Liver (tissue), 9 donors: ENCODE measurements around the gene CRABP2. TPM values are rescaled to one million over a fixed set of nuclear protein-coding genes. Genes with fewer than 3 reads are reported as not detected.

Experiments
- DNase-seq: peaks from one replicate; pipeline ENCODE4 v3.0.0-alpha.2; 2017; ENCODE audit warnings: low spot score
- H3K27ac ChIP-seq, 2 donors: one replicate each; pipeline ENCODE4 v1.7.0; 2013; ENCODE audit warnings: inconsistent platforms in 2 of 2, low read length in 2 of 2, control low read depth in 1 of 2, low read depth in 1 of 2, mild to moderate bottlenecking in 1 of 2
- H3K27me3 ChIP-seq, 4 donors: one replicate each; pipeline versions ENCODE4 v1.6.1 to v1.7.0; 2013; ENCODE audit warnings: low read length in 3 of 4, inconsistent platforms in 1 of 4, mild to moderate bottlenecking in 1 of 4, moderate library complexity in 1 of 4; ENCODE audit not compliant: control insufficient read depth in 4 of 4, insufficient read depth in 4 of 4
- H3K36me3 ChIP-seq, 4 donors: one replicate each; pipeline versions ENCODE4 v1.6.1 to v1.7.0; 2013; ENCODE audit warnings: low read length in 3 of 4, mild to moderate bottlenecking in 3 of 4, low read depth in 1 of 4, moderate library complexity in 1 of 4; ENCODE audit not compliant: control insufficient read depth in 4 of 4, insufficient read depth in 3 of 4
- H3K4me1 ChIP-seq, 4 donors: one replicate each; pipeline versions ENCODE4 v1.6.1 to v1.7.0; 2013; ENCODE audit warnings: low read length in 3 of 4, mild to moderate bottlenecking in 3 of 4, moderate library complexity in 1 of 4; ENCODE audit not compliant: control insufficient read depth in 4 of 4, insufficient read depth in 4 of 4
- H3K4me3 ChIP-seq, 3 donors: one replicate each; pipeline versions ENCODE4 v1.6.1 to v1.7.0; 2013; ENCODE audit warnings: low read length in 3 of 3, control low read depth in 1 of 3, low read depth in 1 of 3, mild to moderate bottlenecking in 1 of 3
- H3K9ac ChIP-seq, 2 donors: one replicate each; pipeline ENCODE4 v1.7.0; 2013; ENCODE audit warnings: low read length in 2 of 2, mild to moderate bottlenecking in 2 of 2, moderate library complexity in 2 of 2, control low read depth in 1 of 2, low read depth in 1 of 2
- H3K9me3 ChIP-seq, 4 donors: one replicate each; pipeline versions ENCODE4 v1.6.1 to v1.7.0; 2013; ENCODE audit warnings: low read length in 3 of 4; ENCODE audit not compliant: control insufficient read depth in 4 of 4
- EGR1 ChIP-seq, 2 donors: IDR thresholded peaks; 2 replicates each; pipeline ENCODE4 v1.6.1; 2016 to 2018; ENCODE audit warnings: antibody characterized with exemption in 2 of 2, low read depth in 2 of 2
- FOXA1 ChIP-seq: IDR thresholded peaks from 2 replicates; pipeline ENCODE4 v1.6.1; 2016; ENCODE audit warnings: antibody characterized with exemption
- FOXA2 ChIP-seq: IDR thresholded peaks from 2 replicates; pipeline ENCODE4 v1.6.1; 2016; ENCODE audit warnings: antibody characterized with exemption
- GABPA ChIP-seq, 2 donors: IDR thresholded peaks in 1 of 2; conservative IDR thresholded peaks in 1 of 2; 2 replicates each; pipeline ENCODE4 v1.6.1; 2016; ENCODE audit warnings: antibody characterized with exemption in 2 of 2, mild to moderate bottlenecking in 1 of 2, moderate library complexity in 1 of 2
- HNF4A ChIP-seq, 2 donors: conservative IDR thresholded peaks; 2 replicates each; pipeline ENCODE4 v1.6.1; 2016; ENCODE audit warnings: antibody characterized with exemption in 2 of 2, mild to moderate bottlenecking in 2 of 2
- HNF4G ChIP-seq: IDR thresholded peaks from 2 replicates; pipeline ENCODE4 v1.6.1; 2016; ENCODE audit warnings: antibody characterized with exemption
- JUND ChIP-seq, 2 donors: IDR thresholded peaks; 2 replicates each; pipeline ENCODE4 v1.6.1; 2016; ENCODE audit warnings: antibody characterized with exemption in 2 of 2
- NR2F2 ChIP-seq: IDR thresholded peaks from 2 replicates; pipeline ENCODE4 v1.6.1; 2016; ENCODE audit warnings: antibody characterized with exemption
- RAD21 ChIP-seq, 2 donors: IDR thresholded peaks; 2 replicates each; pipeline ENCODE4 v1.6.1; 2016; ENCODE audit warnings: antibody characterized with exemption in 2 of 2, mild to moderate bottlenecking in 2 of 2
- RXRA ChIP-seq, 2 donors: IDR thresholded peaks; 2 replicates each; pipeline ENCODE4 v1.6.1; 2017 to 2018; ENCODE audit warnings: antibody characterized with exemption in 2 of 2, mild to moderate bottlenecking in 1 of 2
- SP1 ChIP-seq: IDR thresholded peaks from 2 replicates; pipeline ENCODE4 v1.6.1; 2018; ENCODE audit warnings: antibody characterized with exemption, mild to moderate bottlenecking
- TAF1 ChIP-seq: conservative IDR thresholded peaks from 2 replicates; pipeline ENCODE4 v1.6.1; 2016; ENCODE audit warnings: antibody characterized with exemption, mild to moderate bottlenecking
- YY1 ChIP-seq: IDR thresholded peaks from 2 replicates; pipeline ENCODE4 v1.6.1; 2016; ENCODE audit warnings: antibody characterized with exemption, mild to moderate bottlenecking
- WGBS: extraction: QIAGEN DNeasy Blood & Tissue Kit; methylation state at CpG from one replicate; pipeline ENCODE4 v1.1.7; 2013; 5-methylcytosine and 5-hydroxymethylcytosine counted together
- polyA plus RNA-seq, 2 donors: library from polyadenylated mRNA; stranded (reverse) in 1 of 2; unstranded in 1 of 2; fragments of 200-250 nt in 1 of 2; fragments of >200 nt in 1 of 2; fragmentation: Nextera tagmentation in 1 of 2; extraction: Ambion mirVana in 1 of 2; gene quantifications; one replicate each; pipeline versions ENCODE4 v1.2.1 to v1.2.3, GENCODE V29; 2013 to 2015
- total RNA-seq, 2 donors: library from RNA; depleted of rRNA; stranded (reverse); fragments of >200 nt; gene quantifications; one replicate each; pipeline ENCODE4 v1.2.3, GENCODE V29; 2014
- TF ChIP-seq, protein P1 (sequence below): IDR thresholded peaks from 2 replicates; pipeline ENCODE4 v1.6.1; 2016; ENCODE audit warnings: antibody characterized with exemption
- TF ChIP-seq, protein P2 (sequence below): IDR thresholded peaks from 2 replicates; pipeline ENCODE4 v1.6.1; 2016; ENCODE audit warnings: antibody characterized with exemption
- TF ChIP-seq, protein P3 (sequence below): fragments of 150-350 bp; IDR thresholded peaks from 2 replicates; pipeline ENCODE4 v1.5.1; 2017; ENCODE audit warnings: improper control_type of control experiment, low read depth, low read length; ENCODE audit not compliant: missing input control
- TF ChIP-seq, protein P4 (sequence below): IDR thresholded peaks from 2 replicates; pipeline ENCODE4 v1.6.1; 2016; ENCODE audit warnings: antibody characterized with exemption, mild to moderate bottlenecking
- TF ChIP-seq, protein P5 (sequence below): IDR thresholded peaks from 2 replicates; pipeline ENCODE4 v1.6.1; 2016; ENCODE audit warnings: antibody characterized with exemption
- donor health status: healthy.
- donor health status: healthy.
- donor health status: healthy.
- donor health status: healthy.
- donor health status: healthy.

The CRABP2 gene
- total and polyA plus RNA-seq, 4 donors, result 0.14 to 0.22 TPM; not detected in 2

DNA sequence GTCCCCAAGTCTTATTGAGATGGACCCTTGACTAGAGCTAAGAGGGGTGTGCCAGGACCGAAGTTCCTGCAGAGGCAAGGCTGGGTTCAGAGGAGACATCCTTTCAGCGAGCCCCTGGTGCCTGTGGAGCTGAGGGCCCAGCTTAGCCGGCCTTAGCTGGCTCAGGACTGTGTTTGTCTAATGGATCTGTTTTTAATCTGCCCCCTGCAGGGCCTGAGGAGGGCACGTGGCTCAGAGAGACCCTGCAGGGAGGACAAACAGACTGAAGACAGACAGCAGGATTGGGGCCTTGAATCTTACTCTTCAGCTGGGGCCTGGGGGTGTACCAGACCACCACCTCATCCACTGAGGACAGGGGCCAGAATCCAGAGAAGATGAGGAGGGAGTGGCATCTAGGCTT lies 1.6 kb downstream of the CRABP2 start:
- TF ChIP-seq, protein P1, sequence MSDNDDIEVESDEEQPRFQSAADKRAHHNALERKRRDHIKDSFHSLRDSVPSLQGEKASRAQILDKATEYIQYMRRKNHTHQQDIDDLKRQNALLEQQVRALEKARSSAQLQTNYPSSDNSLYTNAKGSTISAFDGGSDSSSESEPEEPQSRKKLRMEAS, result no peak
- TF ChIP-seq YY1, result no peak
- TF ChIP-seq NR2F2, result no peak
- no peak for TF ChIP-seq RXRA (IDR thresholded peaks at IDR 0.05)
- TF ChIP-seq, protein P2, sequence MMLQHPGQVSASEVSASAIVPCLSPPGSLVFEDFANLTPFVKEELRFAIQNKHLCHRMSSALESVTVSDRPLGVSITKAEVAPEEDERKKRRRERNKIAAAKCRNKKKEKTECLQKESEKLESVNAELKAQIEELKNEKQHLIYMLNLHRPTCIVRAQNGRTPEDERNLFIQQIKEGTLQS, result no peak
- TF ChIP-seq, protein P3, sequence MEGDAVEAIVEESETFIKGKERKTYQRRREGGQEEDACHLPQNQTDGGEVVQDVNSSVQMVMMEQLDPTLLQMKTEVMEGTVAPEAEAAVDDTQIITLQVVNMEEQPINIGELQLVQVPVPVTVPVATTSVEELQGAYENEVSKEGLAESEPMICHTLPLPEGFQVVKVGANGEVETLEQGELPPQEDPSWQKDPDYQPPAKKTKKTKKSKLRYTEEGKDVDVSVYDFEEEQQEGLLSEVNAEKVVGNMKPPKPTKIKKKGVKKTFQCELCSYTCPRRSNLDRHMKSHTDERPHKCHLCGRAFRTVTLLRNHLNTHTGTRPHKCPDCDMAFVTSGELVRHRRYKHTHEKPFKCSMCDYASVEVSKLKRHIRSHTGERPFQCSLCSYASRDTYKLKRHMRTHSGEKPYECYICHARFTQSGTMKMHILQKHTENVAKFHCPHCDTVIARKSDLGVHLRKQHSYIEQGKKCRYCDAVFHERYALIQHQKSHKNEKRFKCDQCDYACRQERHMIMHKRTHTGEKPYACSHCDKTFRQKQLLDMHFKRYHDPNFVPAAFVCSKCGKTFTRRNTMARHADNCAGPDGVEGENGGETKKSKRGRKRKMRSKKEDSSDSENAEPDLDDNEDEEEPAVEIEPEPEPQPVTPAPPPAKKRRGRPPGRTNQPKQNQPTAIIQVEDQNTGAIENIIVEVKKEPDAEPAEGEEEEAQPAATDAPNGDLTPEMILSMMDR, result no peak
- H3K36me3 ChIP-seq, result no peaks in the 10 kb centered on the region
- no peak overlapping the region for H3K27ac ChIP-seq
- H3K4me3 ChIP-seq, result no peak overlapping the region
- H3K9ac ChIP-seq, result no peak overlapping the region
- WGBS, result 34% methylated on average over 4 of the region's 4 CpGs
- DNase-seq, result no peak
- H3K27me3 ChIP-seq, result peaks cover 0 to 10% (median 7%) of the 10 kb centered on the region in 4 donors
- no peaks in the 10 kb centered on the region for H3K9me3 ChIP-seq
- H3K4me1 ChIP-seq, result peaks cover 11 to 19% (median 13%) of the 10 kb centered on the region in 4 donors

DNA sequence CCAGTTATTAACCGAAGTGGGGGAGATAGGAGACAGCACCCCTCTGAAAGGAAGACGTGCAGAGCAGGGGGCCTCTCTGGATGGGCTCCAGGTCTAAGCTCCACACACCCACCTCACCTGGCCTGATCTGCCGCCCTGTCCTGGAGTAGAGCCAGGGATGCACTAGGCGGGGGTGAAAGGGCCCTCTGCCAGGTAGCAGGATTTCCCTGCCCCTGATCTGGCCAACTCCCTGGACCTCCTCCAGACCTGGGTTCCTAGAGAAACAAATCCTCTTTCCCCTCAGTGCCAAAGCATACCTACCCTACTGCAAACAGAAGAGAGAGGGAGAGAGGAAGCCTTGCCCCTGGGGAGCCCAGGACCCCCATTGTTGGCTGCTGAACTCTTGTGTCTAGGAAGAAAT lies 2.0 kb downstream of the CRABP2 start:
- H3K27me3 ChIP-seq, result peaks cover 0 to 10% (median 7%) of the 10 kb centered on the region in 4 donors
- no peak for TF ChIP-seq TAF1
- TF ChIP-seq NR2F2, result no peak
- no peak for TF ChIP-seq HNF4G
- no peak for TF ChIP-seq YY1
- TF ChIP-seq, protein P3, result no peak
- no peak for TF ChIP-seq SP1
- TF ChIP-seq, protein P4, sequence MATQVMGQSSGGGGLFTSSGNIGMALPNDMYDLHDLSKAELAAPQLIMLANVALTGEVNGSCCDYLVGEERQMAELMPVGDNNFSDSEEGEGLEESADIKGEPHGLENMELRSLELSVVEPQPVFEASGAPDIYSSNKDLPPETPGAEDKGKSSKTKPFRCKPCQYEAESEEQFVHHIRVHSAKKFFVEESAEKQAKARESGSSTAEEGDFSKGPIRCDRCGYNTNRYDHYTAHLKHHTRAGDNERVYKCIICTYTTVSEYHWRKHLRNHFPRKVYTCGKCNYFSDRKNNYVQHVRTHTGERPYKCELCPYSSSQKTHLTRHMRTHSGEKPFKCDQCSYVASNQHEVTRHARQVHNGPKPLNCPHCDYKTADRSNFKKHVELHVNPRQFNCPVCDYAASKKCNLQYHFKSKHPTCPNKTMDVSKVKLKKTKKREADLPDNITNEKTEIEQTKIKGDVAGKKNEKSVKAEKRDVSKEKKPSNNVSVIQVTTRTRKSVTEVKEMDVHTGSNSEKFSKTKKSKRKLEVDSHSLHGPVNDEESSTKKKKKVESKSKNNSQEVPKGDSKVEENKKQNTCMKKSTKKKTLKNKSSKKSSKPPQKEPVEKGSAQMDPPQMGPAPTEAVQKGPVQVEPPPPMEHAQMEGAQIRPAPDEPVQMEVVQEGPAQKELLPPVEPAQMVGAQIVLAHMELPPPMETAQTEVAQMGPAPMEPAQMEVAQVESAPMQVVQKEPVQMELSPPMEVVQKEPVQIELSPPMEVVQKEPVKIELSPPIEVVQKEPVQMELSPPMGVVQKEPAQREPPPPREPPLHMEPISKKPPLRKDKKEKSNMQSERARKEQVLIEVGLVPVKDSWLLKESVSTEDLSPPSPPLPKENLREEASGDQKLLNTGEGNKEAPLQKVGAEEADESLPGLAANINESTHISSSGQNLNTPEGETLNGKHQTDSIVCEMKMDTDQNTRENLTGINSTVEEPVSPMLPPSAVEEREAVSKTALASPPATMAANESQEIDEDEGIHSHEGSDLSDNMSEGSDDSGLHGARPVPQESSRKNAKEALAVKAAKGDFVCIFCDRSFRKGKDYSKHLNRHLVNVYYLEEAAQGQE, result no peak
- TF ChIP-seq RXRA (IDR thresholded peaks at IDR 0.05), result no peak
- TF ChIP-seq HNF4A (conservative IDR thresholded peaks at IDR 0.05), result no peak
- TF ChIP-seq GABPA (IDR thresholded peaks at IDR 0.05 in 1 of 2, conservative IDR thresholded peaks at IDR 0.05 in 1 of 2), result no peak
- no peak for TF ChIP-seq RAD21 (IDR thresholded peaks at IDR 0.05)
- TF ChIP-seq EGR1 (IDR thresholded peaks at IDR 0.05; ENCODE audit: low read depth in 2 of 2), result no peak
- TF ChIP-seq, protein P2, result no peak
- TF ChIP-seq, protein P5, sequence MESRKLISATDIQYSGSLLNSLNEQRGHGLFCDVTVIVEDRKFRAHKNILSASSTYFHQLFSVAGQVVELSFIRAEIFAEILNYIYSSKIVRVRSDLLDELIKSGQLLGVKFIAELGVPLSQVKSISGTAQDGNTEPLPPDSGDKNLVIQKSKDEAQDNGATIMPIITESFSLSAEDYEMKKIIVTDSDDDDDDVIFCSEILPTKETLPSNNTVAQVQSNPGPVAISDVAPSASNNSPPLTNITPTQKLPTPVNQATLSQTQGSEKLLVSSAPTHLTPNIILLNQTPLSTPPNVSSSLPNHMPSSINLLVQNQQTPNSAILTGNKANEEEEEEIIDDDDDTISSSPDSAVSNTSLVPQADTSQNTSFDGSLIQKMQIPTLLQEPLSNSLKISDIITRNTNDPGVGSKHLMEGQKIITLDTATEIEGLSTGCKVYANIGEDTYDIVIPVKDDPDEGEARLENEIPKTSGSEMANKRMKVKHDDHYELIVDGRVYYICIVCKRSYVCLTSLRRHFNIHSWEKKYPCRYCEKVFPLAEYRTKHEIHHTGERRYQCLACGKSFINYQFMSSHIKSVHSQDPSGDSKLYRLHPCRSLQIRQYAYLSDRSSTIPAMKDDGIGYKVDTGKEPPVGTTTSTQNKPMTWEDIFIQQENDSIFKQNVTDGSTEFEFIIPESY, result no peak
- no peak for TF ChIP-seq FOXA1
- no peak for TF ChIP-seq FOXA2
- no peak for TF ChIP-seq JUND (IDR thresholded peaks at IDR 0.05)
- TF ChIP-seq, protein P1, result no peak
- no peak overlapping the region for H3K27ac ChIP-seq
- no peak overlapping the region for H3K9ac ChIP-seq
- H3K36me3 ChIP-seq, result no peaks in the 10 kb centered on the region
- no peaks in the 10 kb centered on the region for H3K9me3 ChIP-seq
- H3K4me3 ChIP-seq, result no peak overlapping the region
- H3K4me1 ChIP-seq, result peaks cover 11 to 19% (median 13%) of the 10 kb centered on the region in 4 donors
- 73% methylated on average over 4 of the region's 4 CpGs for WGBS
- no peak for DNase-seq
